ENCODE results near the gene RO60.

The RO60 gene

GRCh38 chr1:193054169-193054675, 5.2 kb upstream of the RO60 start:
- Histone ChIP-seq H3K27me3 (ENCODE audit: insufficient read depth, low read depth) (no peaks in the 10 kb centered on the region), H3K4me3 (IDR thresholded peaks at IDR 0.05; ENCODE audit: insufficient read depth, low read depth, low read length) (no peak overlapping the region), H3K9ac (no peak overlapping the region), H3K36me3 (ENCODE audit: insufficient read depth) (peaks cover 6% of the 10 kb centered on the region; the same call in 1 of the 2 replicates), H4K20me1 (ENCODE audit: insufficient read depth) (no peaks in the 10 kb centered on the region), H3K79me2 (ENCODE audit: insufficient read depth, low read depth) (peaks cover 79% of the 10 kb centered on the region), H2AFZ (ENCODE audit: low read depth) (no peak overlapping the region), H3K4me2 (no peak overlapping the region), H3K4me1 (ENCODE audit: low read depth, poor library complexity, severe bottlenecking) (peaks cover 22% of the 10 kb centered on the region), H3K27ac (no peak overlapping the region)
- no peak for TF ChIP-seq CTCF (conservative IDR thresholded peaks at IDR 0.05; ENCODE audit: low read depth, low read length)

- Histone ChIP-seq H3K36me3 (ENCODE audit: insufficient read depth) (no peaks in the 10 kb centered on the region), H3K27me3 (ENCODE audit: insufficient read depth, low read depth) (no peaks in the 10 kb centered on the region), H3K9ac (peak overlapping the region; percentile 92), H3K4me3 (IDR thresholded peaks at IDR 0.05; ENCODE audit: insufficient read depth, low read depth, low read length) (peak overlapping the region; percentile 97), H2AFZ (ENCODE audit: low read depth) (peak overlapping the region; percentile 84), H3K4me1 (ENCODE audit: low read depth, poor library complexity, severe bottlenecking) (peaks cover 54% of the 10 kb centered on the region), H3K79me2 (ENCODE audit: insufficient read depth, low read depth) (peaks cover 92% of the 10 kb centered on the region), H3K27ac (peak overlapping the region; percentile 84), H4K20me1 (ENCODE audit: insufficient read depth) (0 out of 2 replicates have a peak, but pooled peaks cover 3% of the 10 kb centered on the region), H3K4me2 (peak overlapping the region; percentile 72)
- TF ChIP-seq CTCF (conservative IDR thresholded peaks at IDR 0.05; ENCODE audit: low read depth, low read length): no peak
Measured at GRCh38 chr1:193058529-193059281, 707 bp upstream of the RO60 start.

GRCh38 chr1:193060115-193060403, 647 bp downstream of the RO60 start:
- H4K20me1 ChIP-seq (ENCODE audit: insufficient read depth): 0 out of 2 replicates have a peak, but pooled peaks cover 3% of the 10 kb centered on the region
- H3K27ac ChIP-seq: peak overlapping the region; percentile 84
- peak overlapping the region; percentile 84 for H2AFZ ChIP-seq (ENCODE audit: low read depth)
- H3K9ac ChIP-seq: peak overlapping the region; percentile 92
- no peaks in the 10 kb centered on the region for H3K27me3 ChIP-seq (ENCODE audit: insufficient read depth, low read depth)
- peak overlapping the region; percentile 89 for H3K4me2 ChIP-seq
- no peaks in the 10 kb centered on the region for H3K36me3 ChIP-seq (ENCODE audit: insufficient read depth)
- peaks cover 92% of the 10 kb centered on the region for H3K79me2 ChIP-seq (ENCODE audit: insufficient read depth, low read depth)
- peaks cover 54% of the 10 kb centered on the region for H3K4me1 ChIP-seq (ENCODE audit: low read depth, poor library complexity, severe bottlenecking)
- TF ChIP-seq CTCF (conservative IDR thresholded peaks at IDR 0.05; ENCODE audit: low read depth, low read length): no peak
- H3K4me3 ChIP-seq (IDR thresholded peaks at IDR 0.05; ENCODE audit: insufficient read depth, low read depth, low read length): peak overlapping the region; percentile 26

GRCh38 chr1:193060406-193060805, 994 bp downstream of the RO60 start:
- H3K4me2 ChIP-seq: peak overlapping the region; percentile 89
- no peaks in the 10 kb centered on the region for H3K27me3 ChIP-seq (ENCODE audit: insufficient read depth, low read depth)
- H3K4me3 ChIP-seq (IDR thresholded peaks at IDR 0.05; ENCODE audit: insufficient read depth, low read depth, low read length): peak overlapping the region; percentile 26
- peak overlapping the region; percentile 92 for H3K9ac ChIP-seq
- peaks cover 54% of the 10 kb centered on the region for H3K4me1 ChIP-seq (ENCODE audit: low read depth, poor library complexity, severe bottlenecking)
- 0 out of 2 replicates have a peak, but pooled peaks cover 3% of the 10 kb centered on the region for H4K20me1 ChIP-seq (ENCODE audit: insufficient read depth)
- peak overlapping the region; percentile 84 for H3K27ac ChIP-seq
- peaks cover 92% of the 10 kb centered on the region for H3K79me2 ChIP-seq (ENCODE audit: insufficient read depth, low read depth)
- no peak for TF ChIP-seq CTCF (conservative IDR thresholded peaks at IDR 0.05; ENCODE audit: low read depth, low read length)
- peak overlapping the region; percentile 84 for H2AFZ ChIP-seq (ENCODE audit: low read depth)
- H3K36me3 ChIP-seq (ENCODE audit: insufficient read depth): no peaks in the 10 kb centered on the region
